Common myeloid progenitor, CD34-positive (primary cell): ENCODE results near the gene SEMA3B.

Experiments
- CTCF ChIA-PET: fragments of 350-600 bp; sonication (Branson Sonifier 250); formaldehyde crosslinking; loops from one replicate; lab custom pipeline; 2021; ENCODE audit warnings: antibody characterized with exemption; lab: Charles Lee
- POLR2A ChIA-PET: fragments of 350-600 bp; sonication (Branson Sonifier 250); formaldehyde crosslinking; loops from one replicate; lab custom pipeline; 2021; ENCODE audit warnings: antibody characterized with exemption; lab: Charles Lee
- DNase-seq, 3 donors: peaks; one replicate each; pipeline versions ENCODE4 v3.0.0 to v3.0.0-alpha.2; 2013
- H3K27ac ChIP-seq, 2 experiments: 1 replicate in 1 of 2; 2 replicates in 1 of 2; pipeline ENCODE4 v1.7.0; 2013; ENCODE audit warnings: inconsistent platforms in 2 of 2, low read length in 2 of 2, mild to moderate bottlenecking in 2 of 2, low read depth in 1 of 2, moderate library complexity in 1 of 2; ENCODE audit not compliant: severe bottlenecking in 2 of 2, insufficient read depth in 1 of 2, poor library complexity in 1 of 2
- H3K27me3 ChIP-seq, 5 experiments: replicated peaks in 2 of 5; 1 replicate in 3 of 5; 2 replicates in 2 of 5; pipeline versions ENCODE4 v1.6.1 to v1.7.0; 2013; ENCODE audit warnings: low read length in 4 of 5, mild to moderate bottlenecking in 2 of 5, moderate library complexity in 2 of 5, inconsistent platforms in 1 of 5; ENCODE audit not compliant: insufficient read depth in 5 of 5, control insufficient read depth in 4 of 5
- H3K36me3 ChIP-seq, 4 experiments: 1 replicate in 2 of 4; 2 replicates in 2 of 4; pipeline versions ENCODE4 v1.6.1 to v1.7.0; 2013; ENCODE audit warnings: low read length in 3 of 4, control low read depth in 1 of 4, mild to moderate bottlenecking in 1 of 4; ENCODE audit not compliant: control insufficient read depth in 4 of 4, insufficient read depth in 4 of 4
- H3K4me1 ChIP-seq, 4 experiments: 1 replicate in 3 of 4; 2 replicates in 1 of 4; pipeline versions ENCODE4 v1.6.1 to v1.7.1; 2013; ENCODE audit warnings: low read length in 3 of 4, mild to moderate bottlenecking in 3 of 4, control low read depth in 1 of 4, inconsistent platforms in 1 of 4, moderate library complexity in 1 of 4; ENCODE audit not compliant: control insufficient read depth in 4 of 4, insufficient read depth in 4 of 4; ENCODE audit errors: control extremely low read depth in 1 of 4
- H3K4me3 ChIP-seq, 7 experiments: 1 replicate in 4 of 7; 2 replicates in 3 of 7; pipeline versions ENCODE4 v1.5.1 to v1.7.0; 2013; ENCODE audit warnings: mild to moderate bottlenecking in 7 of 7, low read length in 6 of 7, moderate library complexity in 6 of 7, inconsistent platforms in 2 of 7, low read depth in 2 of 7, control low read depth in 1 of 7; ENCODE audit not compliant: insufficient read depth in 4 of 7, control insufficient read depth in 1 of 7; ENCODE audit errors: extremely low read depth in 1 of 7
- H3K9me3 ChIP-seq, 5 experiments: 1 replicate in 4 of 5; 2 replicates in 1 of 5; pipeline versions ENCODE4 v1.6.1 to v1.7.1; 2013; ENCODE audit warnings: low read length in 4 of 5, mild to moderate bottlenecking in 2 of 5, inconsistent platforms in 1 of 5, low read depth in 1 of 5, moderate library complexity in 1 of 5; ENCODE audit not compliant: control insufficient read depth in 4 of 5, insufficient read depth in 2 of 5; ENCODE audit errors: control extremely low read depth in 1 of 5
- WGBS: methylation state at CpG from one replicate; pipeline ENCODE4 v1.1.5; 2013; ENCODE audit not compliant: insufficient coverage; 5-methylcytosine and 5-hydroxymethylcytosine counted together

The SEMA3B gene

GRCh38 chr3:50237133-50237651 is 31.8 kb upstream of the SEMA3B start:
- Histone ChIP-seq H3K27ac (peak overlapping the region; percentile 80 to 93), H3K36me3 (peaks cover 0 to 35% (median 10%) of the 10 kb centered on the region in 4 experiments), H3K4me3 (peak overlapping the region; percentile 81 to 99 (median 97)), H3K4me1 (peaks cover 11 to 70% (median 65%) of the 10 kb centered on the region in 4 experiments), H3K9me3 (no peaks in the 10 kb centered on the region), H3K27me3 (no peaks in the 10 kb centered on the region)
- ChIA-PET CTCF (interaction anchor here (0.5 to 72.5 kb wide), 3 partner anchors 5 to 126 kb away, joined by 3 to 1875 read pairs (median 1875); partner anchors contain the start of genes GNAI2, LSMEM2, SEMA3B and SLC38A3), POLR2A (interaction anchor here (0.6 to 1.9 kb wide), 3 partner anchors 9 to 1125 kb away, joined by 3 to 8 read pairs (median 3); no protein-coding TSS in a partner anchor)
- DNase-seq, result peak in 2 of 3 donors; percentile 48 to 59
- 0% methylated on average over 3 of the region's 7 CpGs for WGBS

- Histone ChIP-seq H3K4me1 (peaks cover 11 to 77% (median 73%) of the 10 kb centered on the region in 4 experiments), H3K9me3 (no peaks in the 10 kb centered on the region), H3K36me3 (peaks cover 0 to 35% (median 10%) of the 10 kb centered on the region in 4 experiments), H3K27ac (peak overlapping the region; percentile 80 to 93), H3K4me3 (peak overlapping the region; percentile 81 to 99 (median 97)), H3K27me3 (no peaks in the 10 kb centered on the region)
- ChIA-PET CTCF (interaction anchor here (69.0 to 72.5 kb wide), 2 partner anchors 6 to 12 kb away, joined by 1875 read pairs; partner anchors contain the start of genes GNAI2, LSMEM2, SEMA3B and SLC38A3), POLR2A (interaction anchor here (0.6 to 1.9 kb wide), 3 partner anchors 8 to 1126 kb away, joined by 3 to 8 read pairs (median 3); no protein-coding TSS in a partner anchor)
- 0% methylated on average over 27 of the region's 31 CpGs for WGBS
- DNase-seq, result peak; percentile 74 to 90 (median 86)
Measured at GRCh38 chr3:50237754-50238548, 31.0 kb upstream of the SEMA3B start.

GRCh38 chr3:50238549-50239026 is 30.4 kb upstream of the SEMA3B start:
- Histone ChIP-seq H3K4me1 (peaks cover 11 to 84% (median 79%) of the 10 kb centered on the region in 4 experiments), H3K27ac (peak overlapping the region; percentile 50 to 93), H3K36me3 (peaks cover 0 to 38% (median 10%) of the 10 kb centered on the region in 4 experiments), H3K4me3 (peak overlapping the region; percentile 81 to 99 (median 97)), H3K9me3 (no peaks in the 10 kb centered on the region), H3K27me3 (no peaks in the 10 kb centered on the region)
- 12% methylated on average over 5 of the region's 7 CpGs for WGBS
- no peak for DNase-seq
- ChIA-PET CTCF (interaction anchor here (69.0 to 72.5 kb wide), 2 partner anchors 7 to 11 kb away, joined by 1875 read pairs; partner anchors contain the start of genes GNAI2, LSMEM2, SEMA3B and SLC38A3), POLR2A (no interaction called here)

GRCh38 chr3:50239649-50240048 is 29.3 kb upstream of the SEMA3B start:
- Histone ChIP-seq H3K4me1 (peaks cover 11 to 91% (median 86%) of the 10 kb centered on the region in 4 experiments), H3K27me3 (no peaks in the 10 kb centered on the region), H3K27ac (peak overlapping the region; percentile 50 to 82), H3K9me3 (no peaks in the 10 kb centered on the region), H3K36me3 (peaks cover 0 to 45% (median 13%) of the 10 kb centered on the region in 4 experiments), H3K4me3 (peak overlapping the region in 2 of 7 experiments; percentile 8 to 81)
- WGBS, result 87% methylated on average over 4 of the region's 4 CpGs
- no peak for DNase-seq
- ChIA-PET POLR2A (no interaction called here), CTCF (interaction anchor here (0.7 to 72.5 kb wide), 4 partner anchors 8 to 151 kb away, joined by 3 to 1875 read pairs (median 939); partner anchors contain the start of genes GNAI2, LSMEM2, RBM5 and SEMA3B)

- WGBS, result 89% methylated on average over 1 of the region's 4 CpGs
- H3K27ac ChIP-seq, result peak overlapping the region; percentile 58 to 82
- peak overlapping the region in 3 of 7 experiments; percentile 36 to 67 (median 48) for H3K4me3 ChIP-seq
- no peak for DNase-seq
- H3K36me3 ChIP-seq, result peaks cover 0 to 52% (median 13%) of the 10 kb centered on the region in 4 experiments
- H3K4me1 ChIP-seq, result peaks cover 9 to 95% (median 91%) of the 10 kb centered on the region in 4 experiments
- no peaks in the 10 kb centered on the region for H3K27me3 ChIP-seq
- H3K9me3 ChIP-seq, result no peaks in the 10 kb centered on the region
- ChIA-PET POLR2A (no interaction called here), CTCF (interaction anchor here (0.8 to 72.5 kb wide), 5 partner anchors 8 to 97 kb away, joined by 3 to 1875 read pairs (median 4); partner anchors contain the start of genes GNAI2, LSMEM2, SEMA3B and SLC38A3)
Measured at GRCh38 chr3:50241163-50241562, 27.8 kb upstream of the SEMA3B start.

GRCh38 chr3:50241713-50242380 is 27.1 kb upstream of the SEMA3B start:
- H3K27me3 ChIP-seq, result no peaks in the 10 kb centered on the region
- no peak for DNase-seq
- CTCF ChIA-PET, result interaction anchor here (0.8 to 72.5 kb wide), 4 partner anchors 8 to 96 kb away, joined by 3 to 1875 read pairs (median 940); partner anchors contain the start of genes GNAI2, LSMEM2, SEMA3B and SLC38A3
- H3K27ac ChIP-seq, result peak overlapping the region; percentile 58 to 82
- no peaks in the 10 kb centered on the region for H3K9me3 ChIP-seq
- POLR2A ChIA-PET, result interaction anchor here (0.7 kb wide), 1 partner anchor 53 kb away, joined by 3 read pairs; no protein-coding TSS in a partner anchor
- H3K4me3 ChIP-seq, result peak overlapping the region in 5 of 7 experiments; percentile 12 to 67 (median 48)
- H3K4me1 ChIP-seq, result peaks cover 10 to 96% (median 95%) of the 10 kb centered on the region in 4 experiments
- 53% methylated on average over 6 of the region's 7 CpGs for WGBS
- peaks cover 0 to 57% (median 13%) of the 10 kb centered on the region in 4 experiments for H3K36me3 ChIP-seq
